ENCODE measurements around the gene NOS2. TPM values are rescaled to one million over a fixed set of nuclear protein-coding genes. Genes with fewer than 3 reads are reported as not detected.
A peak's percentile ranks its signal among the peaks of the same experiment; 100 is the strongest.

Gene NOS2
- total and polyA plus RNA-seq, 2 experiments from 2014 or later, result 6.7 to 7.9 TPM

- H3K9me2 ChIP-seq (replicated peaks; ENCODE audit: insufficient read depth), result no peaks in the 10 kb centered on the region
Observed at GRCh38 chr17:27759528-27759927, 40.8 kb downstream of the NOS2 start.

GRCh38 chr17:27756467-27757371 lies 43.6 kb downstream of the NOS2 start:
- Histone ChIP-seq H2AFZ (no peak overlapping the region), H3K4me1 (ENCODE audit: insufficient read depth) (no peaks in the 10 kb centered on the region), H3K27me3 (no peaks in the 10 kb centered on the region), H3K9me3 (ENCODE audit: low read depth) (no peaks in the 10 kb centered on the region), H4K20me1 (ENCODE audit: insufficient read depth, poor library complexity, severe bottlenecking) (no peaks in the 10 kb centered on the region), H3K4me2 (no peak overlapping the region), H3K9me2 (replicated peaks; ENCODE audit: insufficient read depth) (no peaks in the 10 kb centered on the region), H3K4me3 (no peak overlapping the region), H3K79me2 (no peaks in the 10 kb centered on the region), H3K27ac (no peak overlapping the region), H3K36me3 (replicated peaks; ENCODE audit: insufficient read depth, low read depth) (no peaks in the 10 kb centered on the region)
- TF ChIP-seq EZH2phosphoT487 (IDR thresholded peaks at IDR 0.05; ENCODE audit: low read depth, severe bottlenecking, unreplicated experiment) (no peak), CTCF (IDR thresholded peaks at IDR 0.05; ENCODE audit: poor library complexity) (peak; percentile 83)
- WGBS (ENCODE audit: low lambda C conversion rate, missing lambda C conversion rate), result 73% methylated on average over 17 of the region's 17 CpGs
- DNase-seq (ENCODE audit: low spot score), result peak; percentile 69

More at GRCh38 chr17:27759528-27759927, 40.8 kb downstream of the NOS2 start:
- Histone ChIP-seq H3K9me3 (ENCODE audit: low read depth) (no peaks in the 10 kb centered on the region), H3K79me2 (no peaks in the 10 kb centered on the region), H3K4me1 (ENCODE audit: insufficient read depth) (no peaks in the 10 kb centered on the region), H3K27me3 (no peaks in the 10 kb centered on the region), H2AFZ (no peak overlapping the region), H3K4me3 (no peak overlapping the region), H3K27ac (no peak overlapping the region), H3K4me2 (no peak overlapping the region), H4K20me1 (ENCODE audit: insufficient read depth, poor library complexity, severe bottlenecking) (no peaks in the 10 kb centered on the region), H3K36me3 (replicated peaks; ENCODE audit: insufficient read depth, low read depth) (no peaks in the 10 kb centered on the region)
- DNase-seq (ENCODE audit: low spot score), result no peak
- no peak for TF ChIP-seq EZH2 (IDR thresholded peaks at IDR 0.05; ENCODE audit: borderline replicate concordance)
- 88% methylated on average over 14 of the region's 14 CpGs for WGBS (ENCODE audit: low lambda C conversion rate, missing lambda C conversion rate)

DNA sequence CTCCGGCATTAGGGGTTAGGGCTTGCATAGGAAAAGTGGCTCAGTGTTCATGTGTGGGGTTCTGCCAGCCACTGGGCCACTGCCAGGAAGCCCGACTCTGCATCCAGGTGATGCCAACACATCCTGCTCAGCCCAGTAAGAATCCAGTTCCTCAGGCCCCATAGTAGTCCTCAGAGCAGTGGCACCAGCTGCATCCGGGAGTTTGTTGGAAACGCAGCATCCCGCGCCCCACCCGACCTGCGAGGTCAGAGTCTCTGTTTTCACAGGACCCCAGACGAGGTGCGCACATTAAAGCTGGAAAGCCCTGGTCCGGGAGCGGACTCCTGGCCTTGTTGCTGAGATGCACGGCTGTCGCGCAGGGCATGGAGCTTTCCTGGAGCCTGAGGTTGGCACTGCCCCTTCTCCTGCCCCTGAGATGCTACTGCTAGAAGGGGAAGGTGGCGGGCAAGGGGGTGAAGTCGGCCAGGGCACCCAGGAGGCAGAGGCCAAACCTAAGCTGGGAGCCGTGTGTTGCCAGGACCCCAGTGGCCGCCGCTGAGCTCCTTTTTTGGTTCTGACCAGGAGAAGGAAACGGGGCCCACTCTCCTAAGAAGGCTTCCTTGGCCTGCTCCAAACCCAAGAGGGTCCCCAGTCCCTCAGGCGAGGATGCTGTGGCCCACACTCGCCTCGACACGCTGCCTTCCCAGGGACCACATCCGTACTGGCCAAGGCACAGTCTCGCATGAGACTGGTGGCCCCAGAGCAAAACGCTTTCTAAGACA lies 44.4 kb downstream of the NOS2 start:
- 91% methylated on average over 25 of the region's 28 CpGs for WGBS (ENCODE audit: low lambda C conversion rate, missing lambda C conversion rate)

More for the DNA sequence above, 44.4 kb downstream of the NOS2 start:
- H3K79me2 ChIP-seq, result no peaks in the 10 kb centered on the region
- DNase-seq (ENCODE audit: low spot score), result no peak
- H3K4me2 ChIP-seq, result no peak overlapping the region
- H2AFZ ChIP-seq, result no peak overlapping the region
- TF ChIP-seq EZH2phosphoT487 (IDR thresholded peaks at IDR 0.05; ENCODE audit: low read depth, severe bottlenecking, unreplicated experiment) (no peak), CTCF (IDR thresholded peaks at IDR 0.05; ENCODE audit: poor library complexity) (no peak), EZH2 (IDR thresholded peaks at IDR 0.05; ENCODE audit: borderline replicate concordance) (no peak)
- H3K36me3 ChIP-seq (replicated peaks; ENCODE audit: insufficient read depth, low read depth), result no peaks in the 10 kb centered on the region
- H3K27ac ChIP-seq, result no peak overlapping the region
- no peaks in the 10 kb centered on the region for H3K9me2 ChIP-seq (replicated peaks; ENCODE audit: insufficient read depth)
- no peaks in the 10 kb centered on the region for H3K9me3 ChIP-seq (ENCODE audit: low read depth)
- no peak overlapping the region for H3K4me3 ChIP-seq
- no peaks in the 10 kb centered on the region for H3K4me1 ChIP-seq (ENCODE audit: insufficient read depth)
- H4K20me1 ChIP-seq (ENCODE audit: insufficient read depth, poor library complexity, severe bottlenecking), result no peaks in the 10 kb centered on the region
- H3K27me3 ChIP-seq, result no peaks in the 10 kb centered on the region

All from hepatocyte (in vitro differentiated cells).